D721Med (cell line): Measurements from ENCODE around the gene CDH13.

Experiments
- DNase-seq: peaks from one replicate; pipeline ENCODE4 v3.0.0; 2011; ENCODE audit warnings: low spot score; ENCODE audit not compliant: insufficient read length
- FAIRE-seq: peaks from 2 replicates; lab custom pipeline; 2011; peaks lifted over from hg19 to GRCh38; lab: Jason Lieb, UNC
- TF ChIP-seq, protein P1 (sequence below): IDR thresholded peaks from 2 replicates; pipeline ENCODE4 v1.5.1; 2012; ENCODE audit warnings: mild to moderate bottlenecking, control low read depth; ENCODE audit not compliant: insufficient read depth; ENCODE audit errors: missing control alignments

Gene CDH13

DNA sequence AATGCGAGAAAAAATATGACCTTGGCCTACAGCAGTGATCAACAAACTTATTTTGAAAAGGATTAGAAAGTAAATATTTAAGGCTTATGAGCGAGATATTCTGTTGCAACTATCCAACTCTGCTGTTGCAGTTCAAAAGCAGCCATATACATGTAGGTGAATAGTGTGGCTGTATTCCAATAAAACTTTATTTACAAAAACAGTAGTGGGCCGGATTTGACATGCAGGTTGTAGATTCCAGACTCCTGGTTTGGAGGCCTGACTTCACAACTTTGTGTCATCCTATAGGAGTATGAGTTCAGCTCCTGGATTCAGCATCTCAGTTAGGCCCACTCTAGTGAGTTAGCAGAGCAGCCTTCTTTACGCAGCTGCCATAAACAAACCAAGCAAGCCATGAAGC, 386.3 kb downstream of the CDH13 start:
- TF ChIP-seq, protein P1, sequence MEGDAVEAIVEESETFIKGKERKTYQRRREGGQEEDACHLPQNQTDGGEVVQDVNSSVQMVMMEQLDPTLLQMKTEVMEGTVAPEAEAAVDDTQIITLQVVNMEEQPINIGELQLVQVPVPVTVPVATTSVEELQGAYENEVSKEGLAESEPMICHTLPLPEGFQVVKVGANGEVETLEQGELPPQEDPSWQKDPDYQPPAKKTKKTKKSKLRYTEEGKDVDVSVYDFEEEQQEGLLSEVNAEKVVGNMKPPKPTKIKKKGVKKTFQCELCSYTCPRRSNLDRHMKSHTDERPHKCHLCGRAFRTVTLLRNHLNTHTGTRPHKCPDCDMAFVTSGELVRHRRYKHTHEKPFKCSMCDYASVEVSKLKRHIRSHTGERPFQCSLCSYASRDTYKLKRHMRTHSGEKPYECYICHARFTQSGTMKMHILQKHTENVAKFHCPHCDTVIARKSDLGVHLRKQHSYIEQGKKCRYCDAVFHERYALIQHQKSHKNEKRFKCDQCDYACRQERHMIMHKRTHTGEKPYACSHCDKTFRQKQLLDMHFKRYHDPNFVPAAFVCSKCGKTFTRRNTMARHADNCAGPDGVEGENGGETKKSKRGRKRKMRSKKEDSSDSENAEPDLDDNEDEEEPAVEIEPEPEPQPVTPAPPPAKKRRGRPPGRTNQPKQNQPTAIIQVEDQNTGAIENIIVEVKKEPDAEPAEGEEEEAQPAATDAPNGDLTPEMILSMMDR = no peak
- DNase-seq (no peak), FAIRE-seq (no peak)

DNA sequence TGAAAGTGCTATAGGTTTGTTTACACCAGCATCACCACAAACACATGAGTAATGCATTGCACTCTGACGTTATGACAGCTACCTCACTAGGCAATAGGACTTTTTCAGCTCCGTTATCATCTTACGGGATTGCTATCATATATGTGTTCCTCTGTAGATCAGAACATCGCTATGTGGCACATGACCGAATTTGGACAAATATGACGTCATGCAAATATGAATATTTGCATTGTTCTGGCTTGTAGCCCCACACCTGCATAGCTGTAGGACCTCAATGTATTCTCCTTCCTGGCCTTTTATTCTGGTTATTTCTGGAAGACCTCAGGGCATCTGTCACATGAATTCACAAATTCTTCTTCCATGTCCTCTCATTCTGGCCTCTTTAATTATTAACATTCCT, 393.2 kb downstream of the CDH13 start:
- DNase-seq (no peak), FAIRE-seq (no peak)
- TF ChIP-seq, protein P1 = no peak

DNA sequence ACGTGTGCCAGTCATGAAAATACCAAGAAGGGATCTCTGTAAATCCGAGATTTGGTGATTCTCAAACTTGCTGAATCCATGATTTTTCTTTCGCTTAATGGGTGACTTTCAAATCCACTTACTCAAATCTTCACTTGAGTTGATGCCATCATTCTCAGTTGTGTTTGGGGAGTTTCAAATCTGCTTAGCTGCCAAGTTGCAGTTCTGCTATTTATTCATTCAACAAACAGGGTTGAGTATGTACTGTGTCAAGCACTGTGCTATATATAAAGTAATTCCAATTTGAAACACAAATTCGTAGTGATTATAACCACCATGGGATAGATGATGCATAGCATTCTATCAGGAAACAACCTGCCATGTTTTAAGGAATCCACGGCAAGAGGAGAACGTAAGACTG, 394.3 kb downstream of the CDH13 start:
- TF ChIP-seq, protein P1 = no peak
- DNase-seq = no peak
- no peak for FAIRE-seq

DNA sequence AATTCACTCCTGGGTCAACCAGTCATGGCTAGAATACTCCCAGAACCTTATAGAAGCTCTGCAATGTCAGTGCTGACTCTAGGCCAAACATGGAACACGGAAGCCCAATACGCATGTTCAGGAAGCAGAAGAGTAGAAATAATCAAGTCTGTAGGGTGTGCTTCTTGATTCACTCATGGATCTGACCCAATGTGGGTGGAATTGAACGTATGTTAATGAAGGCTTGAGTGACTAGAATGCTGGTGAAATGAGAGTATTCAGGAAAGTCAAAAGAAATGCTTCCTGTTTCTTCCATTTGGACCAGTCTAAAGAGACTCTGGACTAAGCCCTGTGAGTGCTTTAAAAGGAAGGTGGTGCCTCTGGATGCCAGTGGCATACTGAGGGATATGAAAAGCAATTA, 395.0 kb downstream of the CDH13 start:
- TF ChIP-seq, protein P1 = no peak
- no peak for FAIRE-seq
- no peak for DNase-seq

GRCh38 chr16:83023011-83023410, 396.2 kb downstream of the CDH13 start:
- DNase-seq (no peak), FAIRE-seq (no peak)
- TF ChIP-seq, protein P1 = no peak

GRCh38 chr16:83023640-83024039, 396.9 kb downstream of the CDH13 start:
- TF ChIP-seq, protein P1 = no peak
- DNase-seq (no peak), FAIRE-seq (no peak)

DNA sequence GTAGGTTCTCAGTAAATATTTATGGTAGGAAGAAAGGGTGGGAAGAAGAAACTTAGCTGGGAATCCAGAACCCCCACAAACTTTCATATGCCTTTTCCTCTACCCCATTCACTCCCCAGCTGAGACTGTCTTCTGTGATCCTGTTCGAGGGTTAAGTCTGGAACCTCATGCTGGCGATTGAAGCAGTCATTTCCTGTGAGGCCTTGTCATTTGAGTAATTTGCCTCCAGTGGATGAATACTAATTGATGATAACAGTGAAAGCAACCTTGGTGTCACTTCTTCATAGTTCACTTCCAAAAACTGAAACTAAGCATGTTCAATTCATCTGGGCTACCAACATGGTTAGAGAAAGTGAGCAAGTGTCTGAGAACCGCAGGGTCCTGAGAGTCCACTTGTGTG, 401.2 kb downstream of the CDH13 start:
- no peak for DNase-seq
- no peak for FAIRE-seq
- TF ChIP-seq, protein P1 = no peak
